ENCODE data around the gene TXNDC5.

The TXNDC5 gene

DNA sequence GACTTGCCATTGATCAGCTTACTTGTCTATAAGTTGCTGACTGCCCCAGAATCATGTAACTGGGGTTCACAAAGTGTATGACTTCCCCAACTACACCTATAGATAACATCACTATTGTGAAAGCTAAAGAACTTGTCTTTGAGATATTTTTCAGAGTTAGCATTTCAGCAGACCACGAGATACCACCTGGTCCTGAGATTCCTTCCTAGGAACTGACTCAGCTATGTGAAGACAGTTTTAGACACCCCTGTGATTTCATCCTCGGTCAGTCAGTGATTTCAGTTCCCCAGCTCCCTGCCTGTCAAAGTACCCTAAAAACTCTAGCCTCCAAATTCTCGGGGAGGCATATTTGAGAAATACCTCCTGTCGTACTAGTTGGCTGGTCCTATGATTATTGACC, 62.4 kb downstream of the TXNDC5 start:
- no peak for DNase-seq

DNA sequence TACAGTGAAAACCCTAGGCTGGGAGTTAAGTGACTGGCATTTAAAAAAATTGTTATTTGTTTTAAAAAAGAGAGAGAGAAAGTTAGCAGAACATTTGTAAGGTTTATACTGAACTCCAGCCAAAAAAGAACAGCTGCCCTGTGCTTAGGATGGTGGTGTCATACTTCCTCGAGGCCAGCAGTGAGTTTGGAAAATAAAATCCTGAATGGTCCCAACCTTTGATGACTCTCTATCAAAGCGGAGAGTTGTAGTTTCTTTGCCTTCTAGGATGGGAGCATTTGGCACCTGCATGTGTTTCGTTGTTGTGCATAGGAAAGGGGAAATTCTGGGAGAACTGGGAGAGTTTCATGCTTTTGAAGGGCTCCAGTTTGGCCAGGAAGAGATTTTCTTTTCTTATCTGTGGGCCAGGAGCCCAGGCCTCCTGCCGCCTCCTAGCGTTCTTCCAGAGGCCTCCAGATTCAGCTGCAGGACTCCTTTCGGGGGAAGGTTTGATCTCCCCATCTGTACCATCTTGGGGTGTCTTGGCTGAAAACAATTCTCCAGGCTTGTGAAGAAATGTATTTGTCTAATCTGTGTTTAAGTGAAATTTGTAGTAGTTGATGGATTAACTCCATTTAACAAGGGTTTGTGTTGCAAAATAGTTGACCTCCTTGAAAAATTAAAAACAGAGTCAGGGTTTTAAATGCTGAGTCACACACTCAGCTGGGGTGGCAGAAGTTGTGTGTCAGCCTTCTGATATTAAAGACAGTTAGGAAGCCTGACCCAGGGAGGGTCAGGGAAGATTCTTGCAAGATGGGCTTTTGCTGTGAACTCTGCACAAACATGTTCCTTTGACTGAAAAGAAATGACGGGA, 63.4 kb downstream of the TXNDC5 start:
- no peak for DNase-seq

DNA sequence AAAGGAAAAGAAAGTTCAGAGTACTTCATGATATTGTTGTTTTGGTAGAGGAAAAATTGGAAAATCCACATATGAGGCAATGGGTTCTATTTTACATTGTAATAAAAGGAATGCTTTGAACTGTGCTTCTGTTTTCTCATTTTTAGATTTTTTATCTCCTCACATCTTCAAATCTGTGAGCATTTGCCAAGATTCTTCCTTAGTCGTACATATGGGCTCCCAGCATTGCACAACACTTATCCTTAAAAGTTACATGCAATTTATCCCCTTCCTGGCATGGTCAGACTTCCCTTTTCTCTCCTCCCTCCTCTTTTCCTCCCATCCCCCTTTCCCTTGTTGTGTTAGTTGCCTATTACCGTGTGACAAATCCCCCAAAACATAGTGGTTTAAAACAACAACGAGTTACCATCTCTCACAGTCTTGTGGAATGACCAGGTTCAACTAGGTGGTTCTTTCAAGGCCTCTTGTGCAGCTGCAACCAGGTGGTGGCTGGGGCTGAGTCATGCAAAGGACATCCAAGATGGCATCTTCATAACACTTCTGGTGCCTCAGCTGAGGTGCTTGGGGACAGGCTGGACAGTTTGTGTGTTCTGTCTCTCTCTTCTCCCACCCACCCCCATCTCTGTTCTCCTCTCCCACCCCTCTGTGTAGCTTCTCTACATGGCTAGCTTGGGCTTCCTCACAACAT, 68.7 kb downstream of the TXNDC5 start:
- no peak for DNase-seq

DNA sequence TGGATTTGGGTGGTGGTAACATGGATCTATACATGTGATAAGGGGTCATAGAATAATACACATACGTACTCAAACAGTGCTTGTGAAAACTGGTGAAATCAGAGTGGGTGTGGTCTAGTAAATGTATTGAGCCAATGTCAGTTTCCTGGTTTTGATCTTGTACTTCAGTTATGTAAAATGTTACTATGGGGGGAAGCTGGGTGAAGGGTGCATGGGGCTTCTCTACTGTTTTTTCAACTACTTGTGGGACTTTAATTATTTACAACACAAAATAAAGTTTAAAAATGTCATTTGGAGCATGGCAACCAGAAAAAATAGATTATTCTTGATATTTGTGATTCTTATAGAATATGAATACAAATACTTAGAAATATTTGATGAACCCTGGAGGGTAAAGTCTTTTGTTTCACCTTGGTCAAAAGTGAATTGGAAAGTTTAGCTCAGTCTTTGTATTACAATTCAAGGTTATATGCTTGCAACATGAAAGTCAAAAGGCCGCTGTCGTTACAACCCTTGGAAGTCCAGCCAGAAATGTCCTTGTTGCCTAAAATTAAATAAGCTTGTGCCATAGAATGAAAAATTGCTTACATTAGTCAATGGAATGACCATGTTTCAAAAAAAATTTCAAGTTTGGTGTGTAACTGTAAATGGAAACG, 74.1 kb downstream of the TXNDC5 start:
- no peak for DNase-seq

DNA sequence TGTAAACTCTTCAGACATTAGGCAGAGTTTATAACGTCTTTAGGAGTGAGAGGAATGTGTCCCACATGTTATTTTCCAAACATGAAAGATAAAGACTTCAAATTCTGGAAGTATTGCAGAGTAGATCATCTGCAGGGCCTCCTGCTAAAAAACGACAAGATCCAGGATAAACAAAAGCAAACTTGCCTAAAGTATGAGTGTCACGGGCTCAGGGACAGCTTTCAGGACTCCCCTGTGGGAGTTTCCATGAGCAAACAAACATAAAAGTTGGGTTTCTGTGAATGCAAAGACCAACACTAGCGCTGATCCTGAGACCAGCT, 76.9 kb downstream of the TXNDC5 start:
- no peak for DNase-seq

DNA sequence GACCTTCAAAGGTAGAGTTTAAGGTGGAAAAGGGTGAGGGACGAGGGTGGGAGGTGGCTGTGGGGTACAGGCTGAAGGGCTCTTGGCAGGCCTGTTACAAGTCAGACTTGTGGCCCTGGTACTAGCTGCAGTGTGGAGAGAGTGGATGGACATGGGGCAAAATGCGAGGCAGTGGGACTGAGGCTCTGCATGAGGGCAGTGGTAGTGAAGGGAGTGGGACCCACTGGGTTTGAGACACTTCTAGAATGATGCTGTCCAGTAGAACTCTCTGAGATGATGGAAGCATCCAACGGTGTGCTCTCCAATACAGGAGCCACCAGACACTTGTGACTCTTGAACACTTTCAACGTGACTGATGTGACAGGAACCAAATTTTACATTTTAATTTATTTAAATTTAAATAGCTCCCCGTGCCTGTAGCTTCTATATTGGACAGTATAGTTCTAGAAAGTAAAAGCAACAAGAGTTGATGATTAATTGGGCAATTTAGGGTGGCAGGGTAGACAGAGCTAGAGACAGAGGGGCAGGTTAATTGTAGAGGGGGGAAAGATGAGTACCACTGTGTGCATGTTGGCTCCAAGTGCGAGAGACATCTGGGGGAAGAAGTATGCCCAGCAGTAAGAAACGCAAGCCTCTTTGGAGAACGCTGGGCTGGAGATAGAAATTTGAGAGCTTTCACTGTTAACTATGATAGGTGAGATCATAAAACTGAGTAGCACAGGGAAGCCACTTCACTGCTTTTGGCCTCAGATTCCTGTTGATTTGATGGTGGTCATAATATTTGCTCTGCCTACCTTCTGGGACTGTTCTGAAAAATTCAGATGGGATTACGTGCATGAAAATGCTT, 77.5 kb downstream of the TXNDC5 start:
- no peak for DNase-seq
